ENCODE data around the gene ASTN2. TPM values are rescaled to one million over a fixed set of nuclear protein-coding genes. Genes with fewer than 3 reads are reported as not detected.

The ASTN2 gene
- polyA plus RNA-seq, 3 donors: 15.1 to 17.1 (median 15.6) TPM

- no peak for DNase-seq (ENCODE audit: low read depth in 3 of 3, low spot score in 2 of 3)
Observed at GRCh38 chr9:116558818-116559540, 855.9 kb downstream of the ASTN2 start.

GRCh38 chr9:116558035-116558434 lies 856.8 kb downstream of the ASTN2 start:
- DNase-seq (ENCODE audit: low read depth in 3 of 3, low spot score in 2 of 3): no peak

GRCh38 chr9:116555556-116556155 lies 859.2 kb downstream of the ASTN2 start:
- no peak for DNase-seq (ENCODE audit: low read depth in 3 of 3, low spot score in 2 of 3)

GRCh38 chr9:116555119-116555518 lies 859.7 kb downstream of the ASTN2 start:
- no peak for DNase-seq (ENCODE audit: low read depth in 3 of 3, low spot score in 2 of 3)

- DNase-seq (ENCODE audit: low read depth in 3 of 3, low spot score in 2 of 3): no peak
Observed at GRCh38 chr9:116550696-116551436, 864.0 kb downstream of the ASTN2 start.

GRCh38 chr9:116549786-116550660 lies 864.8 kb downstream of the ASTN2 start:
- DNase-seq (ENCODE audit: low read depth in 3 of 3, low spot score in 2 of 3): no peak

- DNase-seq (ENCODE audit: low read depth in 3 of 3, low spot score in 2 of 3): no peak
Observed at GRCh38 chr9:116549061-116549664, 865.7 kb downstream of the ASTN2 start.

GRCh38 chr9:116547729-116548426 lies 867.0 kb downstream of the ASTN2 start:
- DNase-seq (ENCODE audit: low read depth in 3 of 3, low spot score in 2 of 3): no peak

- no peak for DNase-seq (ENCODE audit: low read depth in 3 of 3, low spot score in 2 of 3)
Observed at GRCh38 chr9:116546711-116547581, 867.9 kb downstream of the ASTN2 start.

- DNase-seq (ENCODE audit: low read depth in 3 of 3, low spot score in 2 of 3): no peak
Observed at GRCh38 chr9:116544896-116545295, 870.0 kb downstream of the ASTN2 start.

GRCh38 chr9:116543731-116544400 lies 871.0 kb downstream of the ASTN2 start:
- no peak for DNase-seq (ENCODE audit: low read depth in 3 of 3, low spot score in 2 of 3)

- DNase-seq (ENCODE audit: low read depth in 3 of 3, low spot score in 2 of 3): no peak
Observed at GRCh38 chr9:116541402-116541801, 873.5 kb downstream of the ASTN2 start.

- no peak for DNase-seq (ENCODE audit: low read depth in 3 of 3, low spot score in 2 of 3)
Observed at GRCh38 chr9:116539549-116539948, 875.3 kb downstream of the ASTN2 start.

- DNase-seq (ENCODE audit: low read depth in 3 of 3, low spot score in 2 of 3): no peak
Observed at GRCh38 chr9:116525611-116526010, 889.2 kb downstream of the ASTN2 start.

GRCh38 chr9:116524778-116525470 lies 889.9 kb downstream of the ASTN2 start:
- DNase-seq (ENCODE audit: low read depth in 3 of 3, low spot score in 2 of 3): no peak

- DNase-seq (ENCODE audit: low read depth in 3 of 3, low spot score in 2 of 3): no peak
Observed at GRCh38 chr9:116520218-116520617, 894.6 kb downstream of the ASTN2 start.

- no peak for DNase-seq (ENCODE audit: low read depth in 3 of 3, low spot score in 2 of 3)
Observed at GRCh38 chr9:116516456-116516855, 898.4 kb downstream of the ASTN2 start.

GRCh38 chr9:116515541-116515940 lies 899.3 kb downstream of the ASTN2 start:
- DNase-seq (ENCODE audit: low read depth in 3 of 3, low spot score in 2 of 3): no peak
